SK-N-MC (cell line): ENCODE data around the gene RDM1.

Experiments
- EZH2 ChIP-seq: fragments of 200-600 bp; sonication (generic); IDR thresholded peaks from one replicate; pipeline ENCODE4 v1.6.1; 2017; ENCODE audit warnings: antibody characterized with exemption
- FOXP2 ChIP-seq: optimal IDR thresholded peaks from 2 replicates; pipeline ENCODE3; 2011; ENCODE audit warnings: mild to moderate bottlenecking, moderate library complexity; ENCODE audit not compliant: insufficient read depth; ENCODE audit errors: extremely low read length, control extremely low read depth
- POLR2AphosphoS5 ChIP-seq: IDR thresholded peaks from 2 replicates; pipeline ENCODE4 v1.6.1; 2012; ENCODE audit warnings: mild to moderate bottlenecking, low read depth, low read length, borderline replicate concordance

- TF ChIP-seq EZH2 (no peak), POLR2AphosphoS5 (no peak), FOXP2 (no peak)
Observed at GRCh38 chr17:35934760-35935159, 4.2 kb upstream of the RDM1 start.
